ENCODE results near the gene PNN.

Gene PNN

DNA sequence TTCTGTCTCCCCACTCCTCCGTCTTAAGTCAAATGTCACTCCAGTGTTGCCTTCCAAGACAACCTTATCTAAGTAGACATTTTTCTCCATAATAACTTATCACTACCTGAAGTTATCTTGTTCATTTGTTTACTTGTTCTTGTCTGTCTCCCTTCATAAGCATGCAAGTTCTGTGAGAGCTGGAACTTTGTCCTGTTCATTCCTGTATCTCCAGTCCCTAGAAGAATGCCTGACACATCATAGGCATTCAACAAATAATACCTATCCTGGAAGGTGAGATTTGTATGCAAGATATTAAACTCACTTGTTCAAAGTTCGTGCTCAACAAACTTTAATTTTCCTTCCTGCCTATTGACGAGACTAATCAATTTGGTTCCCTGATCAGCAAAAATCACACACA, 53.0 kb downstream of the PNN start:
- Histone ChIP-seq H3K36me3 (no peaks in the 10 kb centered on the region), H3K4me1 (no peaks in the 10 kb centered on the region), H3K9me3 (no peaks in the 10 kb centered on the region), H3K4me3 (ENCODE audit: low read depth, low read length) (no peak overlapping the region), H3K27me3 (no peaks in the 10 kb centered on the region)
- no peak for DNase-seq
- TF ChIP-seq, protein P1, sequence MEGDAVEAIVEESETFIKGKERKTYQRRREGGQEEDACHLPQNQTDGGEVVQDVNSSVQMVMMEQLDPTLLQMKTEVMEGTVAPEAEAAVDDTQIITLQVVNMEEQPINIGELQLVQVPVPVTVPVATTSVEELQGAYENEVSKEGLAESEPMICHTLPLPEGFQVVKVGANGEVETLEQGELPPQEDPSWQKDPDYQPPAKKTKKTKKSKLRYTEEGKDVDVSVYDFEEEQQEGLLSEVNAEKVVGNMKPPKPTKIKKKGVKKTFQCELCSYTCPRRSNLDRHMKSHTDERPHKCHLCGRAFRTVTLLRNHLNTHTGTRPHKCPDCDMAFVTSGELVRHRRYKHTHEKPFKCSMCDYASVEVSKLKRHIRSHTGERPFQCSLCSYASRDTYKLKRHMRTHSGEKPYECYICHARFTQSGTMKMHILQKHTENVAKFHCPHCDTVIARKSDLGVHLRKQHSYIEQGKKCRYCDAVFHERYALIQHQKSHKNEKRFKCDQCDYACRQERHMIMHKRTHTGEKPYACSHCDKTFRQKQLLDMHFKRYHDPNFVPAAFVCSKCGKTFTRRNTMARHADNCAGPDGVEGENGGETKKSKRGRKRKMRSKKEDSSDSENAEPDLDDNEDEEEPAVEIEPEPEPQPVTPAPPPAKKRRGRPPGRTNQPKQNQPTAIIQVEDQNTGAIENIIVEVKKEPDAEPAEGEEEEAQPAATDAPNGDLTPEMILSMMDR (IDR thresholded peaks at IDR 0.05; ENCODE audit: low read depth, low read length), result no peak

DNA sequence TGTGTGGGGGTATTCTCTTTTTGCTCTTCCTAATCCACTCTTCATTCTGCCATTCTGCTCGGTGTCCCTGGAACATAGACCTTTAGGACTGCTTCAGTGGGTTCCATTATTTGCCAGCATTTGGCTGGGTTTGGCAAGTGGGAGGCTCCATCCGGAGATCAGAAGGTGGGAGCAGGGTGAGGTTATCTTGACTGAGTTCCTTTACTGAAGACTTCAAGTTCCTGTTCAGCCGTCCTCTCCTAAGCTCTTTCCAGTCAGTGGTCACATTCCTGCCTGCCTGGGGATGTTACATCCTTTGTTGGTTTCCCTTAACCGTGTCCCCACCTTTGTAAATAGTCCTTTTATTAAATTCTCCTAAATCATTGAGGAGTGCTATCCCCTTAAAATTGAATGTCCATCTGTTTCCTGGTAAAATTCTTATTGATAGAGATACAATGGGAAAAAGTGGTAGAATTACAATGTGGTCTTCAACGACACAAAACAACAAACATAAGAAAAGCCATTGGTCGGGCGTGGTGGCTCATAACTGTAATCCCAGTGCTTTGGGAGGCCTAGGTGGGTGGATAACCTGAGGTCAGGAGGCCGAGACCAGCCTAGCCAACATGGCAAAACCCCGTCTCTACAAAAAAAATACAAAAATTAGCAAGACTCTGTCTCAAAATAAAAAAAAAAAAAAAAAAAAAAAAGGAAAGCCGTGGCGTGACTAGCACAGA, 53.6 kb downstream of the PNN start:
- Histone ChIP-seq H3K4me3 (ENCODE audit: low read depth, low read length) (no peak overlapping the region), H3K9me3 (no peaks in the 10 kb centered on the region), H3K4me1 (no peaks in the 10 kb centered on the region), H3K36me3 (no peaks in the 10 kb centered on the region), H3K27me3 (no peaks in the 10 kb centered on the region)
- TF ChIP-seq, protein P1 (IDR thresholded peaks at IDR 0.05; ENCODE audit: low read depth, low read length), result no peak
- no peak for DNase-seq

DNA sequence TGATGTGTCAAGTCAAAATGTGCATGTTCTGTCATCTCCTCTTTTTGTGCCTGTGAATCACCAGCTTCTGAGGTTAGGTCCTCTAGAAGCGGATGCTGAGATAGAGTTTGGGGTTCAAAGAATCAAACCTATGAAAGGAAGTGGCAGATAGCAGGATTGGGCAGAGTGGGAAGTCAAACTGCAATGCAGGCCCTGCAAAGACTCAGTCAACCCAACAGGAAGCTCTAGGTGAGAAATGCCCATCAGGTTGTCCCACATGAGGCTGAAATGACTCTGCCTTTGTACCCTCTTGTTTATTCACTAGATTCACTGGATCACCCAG, 54.1 kb downstream of the PNN start:
- TF ChIP-seq, protein P1 (IDR thresholded peaks at IDR 0.05; ENCODE audit: low read depth, low read length), result no peak
- no peaks in the 10 kb centered on the region for H3K4me1 ChIP-seq
- H3K9me3 ChIP-seq, result no peaks in the 10 kb centered on the region
- H3K4me3 ChIP-seq (ENCODE audit: low read depth, low read length), result no peak overlapping the region
- no peak for DNase-seq
- H3K27me3 ChIP-seq, result no peaks in the 10 kb centered on the region
- no peaks in the 10 kb centered on the region for H3K36me3 ChIP-seq

DNA sequence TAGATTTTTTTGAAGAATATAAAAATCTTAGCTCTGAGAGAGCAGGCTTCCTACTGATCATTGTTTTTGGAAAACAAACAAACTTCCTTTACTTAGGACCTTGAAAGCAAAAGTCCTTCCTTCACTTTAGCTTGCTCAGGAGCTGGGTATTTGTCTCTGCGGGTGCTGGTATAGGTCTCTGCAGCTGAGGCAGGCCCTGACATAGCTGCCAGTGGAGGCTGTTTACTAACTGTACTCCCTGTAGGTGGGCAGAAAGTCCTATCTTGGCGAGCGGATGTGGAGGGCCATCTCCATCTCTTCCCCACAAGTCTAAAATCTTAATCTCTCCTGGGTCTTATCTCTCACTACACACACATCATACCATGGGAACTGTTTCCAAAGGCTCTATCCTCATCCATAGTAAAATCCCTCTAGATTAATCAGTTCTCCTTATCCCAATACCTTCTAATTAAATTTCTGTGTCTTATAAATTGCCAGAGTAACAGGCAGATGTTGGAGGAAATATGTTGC, 54.6 kb downstream of the PNN start:
- TF ChIP-seq, protein P1 (IDR thresholded peaks at IDR 0.05; ENCODE audit: low read depth, low read length), result no peak
- no peaks in the 10 kb centered on the region for H3K27me3 ChIP-seq
- H3K4me3 ChIP-seq (ENCODE audit: low read depth, low read length), result no peak overlapping the region
- no peaks in the 10 kb centered on the region for H3K4me1 ChIP-seq
- no peaks in the 10 kb centered on the region for H3K36me3 ChIP-seq
- no peak for DNase-seq
- H3K9me3 ChIP-seq, result no peaks in the 10 kb centered on the region

DNA sequence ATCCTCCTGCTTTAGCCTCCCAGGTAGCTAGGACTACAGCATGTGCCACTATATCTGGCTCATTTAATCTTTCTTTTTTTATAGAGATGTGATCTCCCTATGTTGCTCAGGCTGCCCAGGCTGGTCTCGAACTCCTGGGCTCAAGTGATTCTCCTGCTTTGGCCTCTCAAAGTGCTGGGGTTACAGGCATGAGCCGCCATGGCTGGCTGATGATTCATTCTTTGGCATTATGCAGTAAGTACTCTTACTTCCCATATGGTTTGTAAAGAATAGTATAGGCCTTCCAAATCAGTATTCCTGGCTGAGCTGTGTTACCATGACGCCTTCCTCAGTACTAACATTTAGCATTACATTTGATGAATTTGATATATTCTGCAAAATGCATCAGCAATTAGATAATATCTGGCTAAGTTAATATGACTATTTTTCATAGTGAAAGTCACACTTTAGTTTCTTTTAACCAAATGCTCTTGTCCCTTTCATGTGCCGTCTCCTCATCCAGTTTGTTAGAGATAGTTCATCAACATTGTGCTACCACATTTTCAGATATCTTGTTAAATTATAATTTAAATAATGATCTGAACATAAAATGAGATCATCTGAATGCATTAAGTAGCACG, 55.5 kb downstream of the PNN start:
- no peaks in the 10 kb centered on the region for H3K4me1 ChIP-seq
- DNase-seq, result no peak
- H3K9me3 ChIP-seq, result no peaks in the 10 kb centered on the region
- TF ChIP-seq, protein P1 (IDR thresholded peaks at IDR 0.05; ENCODE audit: low read depth, low read length), result no peak
- no peaks in the 10 kb centered on the region for H3K27me3 ChIP-seq
- H3K36me3 ChIP-seq, result no peaks in the 10 kb centered on the region
- no peak overlapping the region for H3K4me3 ChIP-seq (ENCODE audit: low read depth, low read length)
